IgD-negative memory B cell (primary cell): ENCODE results near the gene CD276. TPM values are rescaled to one million over a fixed set of nuclear protein-coding genes. Genes with fewer than 3 reads are reported as not detected.
A peak's percentile ranks its signal among the peaks of the same experiment; 100 is the strongest.
"Not testable (repeated sequence)": the region's sequence is repeated elsewhere in the genome, so short reads cannot be mapped to it uniquely, and the experiment has no call there.

Experiments used
- H3K27ac Mint-ChIP-seq, 3 donors: one replicate each; pipeline ENCODE4 v1.8.0; 2020 to 2022; ENCODE audit warnings: mild to moderate bottlenecking in 3 of 3, mixed read lengths in 3 of 3, moderate library complexity in 1 of 3
- H3K27me3 Mint-ChIP-seq: one replicate; pipeline ENCODE4 v1.8.0; 2021; ENCODE audit warnings: mixed read lengths
- H3K36me3 Mint-ChIP-seq: one replicate; pipeline ENCODE4 v1.8.0; 2020; ENCODE audit warnings: mild to moderate bottlenecking, mixed read lengths
- H3K4me1 Mint-ChIP-seq, 3 donors: one replicate each; pipeline ENCODE4 v1.8.0; 2020 to 2022; ENCODE audit warnings: mixed read lengths in 3 of 3, mild to moderate bottlenecking in 1 of 3
- H3K4me3 Mint-ChIP-seq, 4 donors: one replicate each; pipeline ENCODE4 v1.8.0; 2020 to 2022; ENCODE audit warnings: mild to moderate bottlenecking in 4 of 4, mixed read lengths in 4 of 4, moderate library complexity in 3 of 4
- H3K9me3 Mint-ChIP-seq, 3 donors: one replicate each; pipeline ENCODE4 v1.8.0; 2020 to 2021; ENCODE audit warnings: mixed read lengths in 3 of 3, mild to moderate bottlenecking in 1 of 3
- polyA plus RNA-seq: library from polyadenylated mRNA; unstranded; fragments of 300-500 nt; fragmentation: Illumina TruSeq; gene quantifications from one replicate; pipeline ENCODE4 v1.2.3, GENCODE V29; 2021

CD276 gene
- polyA plus RNA-seq, 1 donor from 2014 or later, result not detected

GRCh38 chr15:73714695-73715301 lies 30.6 kb downstream of the CD276 start:
- Mint-ChIP-seq H3K27me3 (no peaks in the 10 kb centered on the region), H3K36me3 (no peaks in the 10 kb centered on the region), H3K4me1 (no peaks in the 10 kb centered on the region), H3K27ac (no peak overlapping the region), H3K4me3 (no peak overlapping the region), H3K9me3 (no peaks in the 10 kb centered on the region)

- Mint-ChIP-seq H3K27ac (no peak overlapping the region), H3K4me3 (no peak overlapping the region), H3K4me1 (no peaks in the 10 kb centered on the region), H3K9me3 (no peaks in the 10 kb centered on the region), H3K27me3 (peaks cover 2% of the 10 kb centered on the region), H3K36me3 (no peaks in the 10 kb centered on the region)
Observed at GRCh38 chr15:73715417-73715816, 31.2 kb downstream of the CD276 start.

GRCh38 chr15:73716417-73716816 lies 32.2 kb downstream of the CD276 start:
- H3K4me1 Mint-ChIP-seq, result no peaks in the 10 kb centered on the region
- peaks cover 3% of the 10 kb centered on the region for H3K27me3 Mint-ChIP-seq
- no peaks in the 10 kb centered on the region for H3K9me3 Mint-ChIP-seq
- no peaks in the 10 kb centered on the region for H3K36me3 Mint-ChIP-seq
- H3K27ac Mint-ChIP-seq, result no peak overlapping the region
- no peak overlapping the region for H3K4me3 Mint-ChIP-seq

- H3K36me3 Mint-ChIP-seq, result no peaks in the 10 kb centered on the region
- no peak overlapping the region for H3K4me3 Mint-ChIP-seq
- H3K4me1 Mint-ChIP-seq, result no peaks in the 10 kb centered on the region
- no peaks in the 10 kb centered on the region for H3K9me3 Mint-ChIP-seq
- H3K27ac Mint-ChIP-seq, result no peak overlapping the region
- peaks cover 6% of the 10 kb centered on the region for H3K27me3 Mint-ChIP-seq
Observed at GRCh38 chr15:73717206-73717605, 33.0 kb downstream of the CD276 start.

- Mint-ChIP-seq H3K36me3 (no peaks in the 10 kb centered on the region), H3K4me1 (no peaks in the 10 kb centered on the region), H3K27me3 (peaks cover 6% of the 10 kb centered on the region), H3K27ac (no peak overlapping the region), H3K4me3 (no peak overlapping the region), H3K9me3 (no peaks in the 10 kb centered on the region)
Observed at GRCh38 chr15:73717802-73718201, 33.6 kb downstream of the CD276 start.

- Mint-ChIP-seq H3K27me3 (peaks cover 6% of the 10 kb centered on the region), H3K9me3 (no peaks in the 10 kb centered on the region), H3K27ac (no peak overlapping the region), H3K4me3 (no peak overlapping the region), H3K4me1 (no peaks in the 10 kb centered on the region), H3K36me3 (no peaks in the 10 kb centered on the region)
Observed at GRCh38 chr15:73718694-73719093, 34.5 kb downstream of the CD276 start.

GRCh38 chr15:73722425-73722824 lies 38.2 kb downstream of the CD276 start:
- no peak overlapping the region for H3K4me3 Mint-ChIP-seq
- H3K4me1 Mint-ChIP-seq, result no peaks in the 10 kb centered on the region
- H3K9me3 Mint-ChIP-seq, result no peaks in the 10 kb centered on the region
- no peaks in the 10 kb centered on the region for H3K36me3 Mint-ChIP-seq
- peaks cover 14% of the 10 kb centered on the region for H3K27me3 Mint-ChIP-seq
- H3K27ac Mint-ChIP-seq, result no peak overlapping the region

GRCh38 chr15:73723191-73723590 lies 39.0 kb downstream of the CD276 start:
- no peak overlapping the region for H3K27ac Mint-ChIP-seq
- H3K27me3 Mint-ChIP-seq, result peaks cover 14% of the 10 kb centered on the region
- H3K4me3 Mint-ChIP-seq, result peak overlapping the region in 1 of 4 donors; percentile 75

GRCh38 chr15:73724212-73724611 lies 40.0 kb downstream of the CD276 start:
- no peaks in the 10 kb centered on the region for H3K9me3 Mint-ChIP-seq
- no peak overlapping the region for H3K27ac Mint-ChIP-seq

More at GRCh38 chr15:73723191-73723590, 39.0 kb downstream of the CD276 start:
- H3K9me3 Mint-ChIP-seq, result no peaks in the 10 kb centered on the region
- no peaks in the 10 kb centered on the region for H3K36me3 Mint-ChIP-seq
- H3K4me1 Mint-ChIP-seq, result no peaks in the 10 kb centered on the region

GRCh38 chr15:73727330-73727976 lies 43.3 kb downstream of the CD276 start:
- Mint-ChIP-seq H3K27ac (no peak overlapping the region), H3K9me3 (no peaks in the 10 kb centered on the region), H3K27me3 (peaks cover 8% of the 10 kb centered on the region), H3K4me1 (no peaks in the 10 kb centered on the region), H3K36me3 (no peaks in the 10 kb centered on the region), H3K4me3 (no peak overlapping the region)

More at GRCh38 chr15:73724212-73724611, 40.0 kb downstream of the CD276 start:
- Mint-ChIP-seq H3K4me1 (no peaks in the 10 kb centered on the region), H3K27me3 (peaks cover 14% of the 10 kb centered on the region), H3K36me3 (no peaks in the 10 kb centered on the region), H3K4me3 (no peak overlapping the region)

- H3K27ac Mint-ChIP-seq, H3K4me3 Mint-ChIP-seq, H3K9me3 Mint-ChIP-seq, H3K36me3 Mint-ChIP-seq, H3K4me1 Mint-ChIP-seq, H3K27me3 Mint-ChIP-seq: not testable (repeated sequence)
Observed at GRCh38 chr15:73732051-73732450, 47.9 kb downstream of the CD276 start.

- Mint-ChIP-seq H3K4me1 (no peaks in the 10 kb centered on the region), H3K4me3 (no peak overlapping the region)
Observed at GRCh38 chr15:73732930-73733329, 48.7 kb downstream of the CD276 start.

GRCh38 chr15:73737535-73737934 lies 53.4 kb downstream of the CD276 start:
- peaks cover 0 to 1% (median 0%) of the 10 kb centered on the region in 3 donors for H3K9me3 Mint-ChIP-seq
- H3K27ac Mint-ChIP-seq, result no peak overlapping the region
- no peak overlapping the region for H3K4me3 Mint-ChIP-seq
- no peaks in the 10 kb centered on the region for H3K36me3 Mint-ChIP-seq
- peaks cover 13% of the 10 kb centered on the region for H3K27me3 Mint-ChIP-seq
- H3K4me1 Mint-ChIP-seq, result no peaks in the 10 kb centered on the region

More at GRCh38 chr15:73732930-73733329, 48.7 kb downstream of the CD276 start:
- no peak overlapping the region for H3K27ac Mint-ChIP-seq
- H3K36me3 Mint-ChIP-seq, result no peaks in the 10 kb centered on the region
- H3K27me3 Mint-ChIP-seq, result peaks cover 8% of the 10 kb centered on the region
- peaks cover 0 to 1% (median 0%) of the 10 kb centered on the region in 3 donors for H3K9me3 Mint-ChIP-seq

GRCh38 chr15:73740152-73741048 lies 56.2 kb downstream of the CD276 start:
- no peaks in the 10 kb centered on the region for H3K4me1 Mint-ChIP-seq
- H3K27ac Mint-ChIP-seq, result no peak overlapping the region
- H3K27me3 Mint-ChIP-seq, result peaks cover 12% of the 10 kb centered on the region
- H3K9me3 Mint-ChIP-seq, result peaks cover 0 to 3% (median 0%) of the 10 kb centered on the region in 3 donors
- H3K36me3 Mint-ChIP-seq, result no peaks in the 10 kb centered on the region
- no peak overlapping the region for H3K4me3 Mint-ChIP-seq

- Mint-ChIP-seq H3K4me3 (no peak overlapping the region), H3K27ac (no peak overlapping the region), H3K9me3 (peaks cover 0 to 3% (median 0%) of the 10 kb centered on the region in 3 donors), H3K27me3 (peaks cover 7% of the 10 kb centered on the region), H3K4me1 (no peaks in the 10 kb centered on the region), H3K36me3 (no peaks in the 10 kb centered on the region)
Observed at GRCh38 chr15:73741321-73741836, 57.2 kb downstream of the CD276 start.
